ENCODE data around the gene XXYLT1. TPM values are rescaled to one million over a fixed set of nuclear protein-coding genes. Genes with fewer than 3 reads are reported as not detected.

Gene XXYLT1
- polyA plus RNA-seq, 2 of the 4 experiments (the other 2 are of a cell fraction) = 11.9 to 12.0 TPM

GRCh38 chr3:195155570-195156241, 115.3 kb downstream of the XXYLT1 start:
- no peak for FAIRE-seq

DNA sequence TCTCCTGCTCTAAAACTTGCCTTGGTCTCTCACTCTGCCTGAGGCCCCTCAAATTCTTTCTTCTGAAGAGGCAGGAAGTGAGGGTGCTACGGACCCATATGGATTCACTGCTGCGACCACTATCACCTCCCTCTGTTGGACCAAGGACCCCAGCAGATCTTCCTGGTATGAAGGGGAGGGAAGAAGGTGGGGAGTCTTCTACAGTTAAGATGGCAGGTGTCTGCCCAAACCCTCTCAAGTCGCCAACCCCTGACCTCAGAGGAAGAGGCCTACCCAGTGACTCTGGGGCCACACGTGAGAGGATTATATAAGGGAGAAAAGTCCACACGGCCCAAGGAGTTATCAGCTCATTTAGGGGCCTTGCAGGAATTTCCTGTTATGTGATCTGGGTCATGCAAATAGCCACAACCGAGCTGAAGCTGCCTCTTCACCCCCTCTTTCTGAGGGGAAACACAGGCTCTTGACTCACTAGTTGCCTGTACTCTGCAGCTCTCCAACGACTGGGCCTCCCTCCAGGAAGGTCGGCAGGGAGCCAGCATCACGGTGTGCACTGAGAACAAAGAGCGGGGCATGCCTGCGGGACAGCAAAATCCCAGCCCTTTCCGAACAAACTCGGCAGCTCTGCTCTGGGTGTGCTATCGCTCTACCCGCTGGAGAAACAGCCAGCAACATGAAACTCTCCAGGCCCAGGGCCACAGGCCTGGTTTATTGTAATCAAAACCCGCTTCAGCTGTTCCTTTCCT, 116.0 kb downstream of the XXYLT1 start:
- DNase-seq (ENCODE audit: low read depth in 1 of 2, low spot score in 1 of 2) = no peak
- 74% methylated on average over 15 of the region's 16 CpGs for WGBS (ENCODE audit: missing lambda C conversion rate)
- no peak for FAIRE-seq
- Histone ChIP-seq H3K27ac (no peak overlapping the region), H3K4me1 (peaks cover 7% of the 10 kb centered on the region; the same call in 1 of the 3 replicates), H3K4me2 (no peak overlapping the region), H3K9me3 (no peaks in the 10 kb centered on the region), H3K4me3 (no peak overlapping the region)
- ChIA-PET CTCF (interaction anchor here (1.2 kb wide), 1 partner anchor 811 kb away, joined by 3 read pairs; no protein-coding TSS in a partner anchor), POLR2A (no interaction called here)
- no peak for TF ChIP-seq NR3C1 (IDR thresholded peaks at IDR 0.05)
- TF ChIP-seq, protein P1, sequence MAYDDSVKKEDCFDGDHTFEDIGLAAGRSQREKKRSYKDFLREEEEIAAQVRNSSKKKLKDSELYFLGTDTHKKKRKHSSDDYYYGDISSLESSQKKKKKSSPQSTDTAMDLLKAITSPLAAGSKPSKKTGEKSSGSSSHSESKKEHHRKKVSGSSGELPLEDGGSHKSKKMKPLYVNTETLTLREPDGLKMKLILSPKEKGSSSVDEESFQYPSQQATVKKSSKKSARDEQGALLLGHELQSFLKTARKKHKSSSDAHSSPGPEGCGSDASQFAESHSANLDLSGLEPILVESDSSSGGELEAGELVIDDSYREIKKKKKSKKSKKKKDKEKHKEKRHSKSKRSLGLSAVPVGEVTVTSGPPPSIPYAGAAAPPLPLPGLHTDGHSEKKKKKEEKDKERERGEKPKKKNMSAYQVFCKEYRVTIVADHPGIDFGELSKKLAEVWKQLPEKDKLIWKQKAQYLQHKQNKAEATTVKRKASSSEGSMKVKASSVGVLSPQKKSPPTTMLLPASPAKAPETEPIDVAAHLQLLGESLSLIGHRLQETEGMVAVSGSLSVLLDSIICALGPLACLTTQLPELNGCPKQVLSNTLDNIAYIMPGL (CRISPR knock-in tag; IDR thresholded peaks at IDR 0.05; ENCODE audit: borderline replicate concordance) = no peak
- TF ChIP-seq MAX (IDR thresholded peaks at IDR 0.05) = no peak
- no peak for TF ChIP-seq FOSB (CRISPR knock-in tag; IDR thresholded peaks at IDR 0.05)
- TF ChIP-seq SREBF2 (IDR thresholded peaks at IDR 0.05) = no peak
- ATAC-seq = no peak

More at GRCh38 chr3:195155570-195156241, 115.3 kb downstream of the XXYLT1 start:
- Histone ChIP-seq H3K4me3 (no peak overlapping the region), H3K4me1 (peaks cover 7% of the 10 kb centered on the region; the same call in 1 of the 3 replicates), H3K27ac (no peak overlapping the region), H3K4me2 (no peak overlapping the region), H3K9me3 (no peaks in the 10 kb centered on the region)
- ATAC-seq = no peak
- WGBS (ENCODE audit: missing lambda C conversion rate) = 93% methylated on average over 13 of the region's 17 CpGs
- no peak for DNase-seq (ENCODE audit: low read depth in 1 of 2, low spot score in 1 of 2)
- ChIA-PET POLR2A (no interaction called here), CTCF (interaction anchor here (1.2 kb wide), 1 partner anchor 812 kb away, joined by 3 read pairs; no protein-coding TSS in a partner anchor)
- TF ChIP-seq NFE2L2 (conservative IDR thresholded peaks at IDR 0.05; ENCODE audit: low read length) (no peak), SMC3 (IDR thresholded peaks at IDR 0.05) (no peak), ESRRA (IDR thresholded peaks at IDR 0.05; ENCODE audit: borderline replicate concordance, low read length) (no peak), FOSB (CRISPR knock-in tag; IDR thresholded peaks at IDR 0.05) (no peak), MAX (IDR thresholded peaks at IDR 0.05) (no peak), BHLHE40 (IDR thresholded peaks at IDR 0.05; ENCODE audit: low read depth, low read length) (no peak), POLR2AphosphoS2 (conservative IDR thresholded peaks at IDR 0.05; ENCODE audit: low read length) (no peak), ATOH8 (CRISPR knock-in tag; IDR thresholded peaks at IDR 0.05; ENCODE audit: low read depth) (no peak), RARB (CRISPR knock-in tag; IDR thresholded peaks at IDR 0.05) (no peak), SREBF2 (IDR thresholded peaks at IDR 0.05) (no peak)

DNA sequence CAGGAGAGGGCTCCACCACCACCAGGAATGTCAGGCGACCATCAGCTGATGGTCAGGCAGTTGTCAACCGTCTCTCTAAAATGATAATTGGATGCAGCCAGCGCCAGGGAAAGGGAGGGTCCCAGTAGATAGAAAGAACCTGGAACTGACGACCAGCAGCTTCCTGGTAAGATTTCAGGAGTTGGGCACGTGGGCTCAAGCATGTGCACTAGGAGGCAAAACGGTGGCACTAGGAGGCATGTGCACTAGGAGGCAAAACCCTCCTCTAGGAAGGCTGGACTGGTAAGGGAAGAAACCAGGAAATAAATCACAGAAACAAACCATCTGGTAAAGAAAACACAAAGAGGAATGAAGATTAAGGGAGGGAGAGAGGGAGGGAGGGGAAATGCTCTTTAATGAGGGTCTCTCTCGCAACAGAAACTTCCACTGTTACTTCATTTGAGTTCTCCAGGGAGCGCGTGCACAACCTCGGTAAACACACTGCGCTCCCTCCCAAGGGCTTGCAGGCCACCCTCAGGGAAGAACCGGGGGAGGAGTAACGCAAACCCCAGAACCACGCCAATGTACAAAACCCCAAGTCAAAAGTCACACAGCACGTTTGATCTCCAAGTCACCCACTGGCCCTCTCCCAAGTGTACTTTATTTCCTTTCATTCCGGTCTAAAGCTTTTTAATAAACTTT, 116.7 kb downstream of the XXYLT1 start:
- FAIRE-seq (no peak), DNase-seq (ENCODE audit: low read depth in 1 of 2, low spot score in 1 of 2) (no peak), ATAC-seq (no peak)
- H3K4me2 ChIP-seq = no peak overlapping the region
- WGBS (ENCODE audit: missing lambda C conversion rate) = 90% methylated on average over 16 of the region's 16 CpGs
- POLR2A ChIA-PET = no interaction called here
- no peak overlapping the region for H3K27ac ChIP-seq
- no peaks in the 10 kb centered on the region for H3K9me3 ChIP-seq
- H3K4me1 ChIP-seq = peaks cover 7% of the 10 kb centered on the region; the same call in 1 of the 3 replicates
- CTCF ChIA-PET = no interaction called here
- H3K4me3 ChIP-seq = no peak overlapping the region
- no peak for TF ChIP-seq FOSB (CRISPR knock-in tag; IDR thresholded peaks at IDR 0.05)
- no peak for TF ChIP-seq SREBF2 (IDR thresholded peaks at IDR 0.05)
- no peak for TF ChIP-seq E2F6 (IDR thresholded peaks at IDR 0.05; ENCODE audit: borderline replicate concordance, low read depth)
- no peak for TF ChIP-seq CBX8 (IDR thresholded peaks at IDR 0.05)
- TF ChIP-seq TP53 (CRISPR knock-in tag; IDR thresholded peaks at IDR 0.05) = no peak
- no peak for TF ChIP-seq CHD4 (IDR thresholded peaks at IDR 0.05; ENCODE audit: borderline replicate concordance)
- TF ChIP-seq USF2 (IDR thresholded peaks at IDR 0.05) = no peak
- no peak for TF ChIP-seq MAX (IDR thresholded peaks at IDR 0.05)
- TF ChIP-seq, protein P2, sequence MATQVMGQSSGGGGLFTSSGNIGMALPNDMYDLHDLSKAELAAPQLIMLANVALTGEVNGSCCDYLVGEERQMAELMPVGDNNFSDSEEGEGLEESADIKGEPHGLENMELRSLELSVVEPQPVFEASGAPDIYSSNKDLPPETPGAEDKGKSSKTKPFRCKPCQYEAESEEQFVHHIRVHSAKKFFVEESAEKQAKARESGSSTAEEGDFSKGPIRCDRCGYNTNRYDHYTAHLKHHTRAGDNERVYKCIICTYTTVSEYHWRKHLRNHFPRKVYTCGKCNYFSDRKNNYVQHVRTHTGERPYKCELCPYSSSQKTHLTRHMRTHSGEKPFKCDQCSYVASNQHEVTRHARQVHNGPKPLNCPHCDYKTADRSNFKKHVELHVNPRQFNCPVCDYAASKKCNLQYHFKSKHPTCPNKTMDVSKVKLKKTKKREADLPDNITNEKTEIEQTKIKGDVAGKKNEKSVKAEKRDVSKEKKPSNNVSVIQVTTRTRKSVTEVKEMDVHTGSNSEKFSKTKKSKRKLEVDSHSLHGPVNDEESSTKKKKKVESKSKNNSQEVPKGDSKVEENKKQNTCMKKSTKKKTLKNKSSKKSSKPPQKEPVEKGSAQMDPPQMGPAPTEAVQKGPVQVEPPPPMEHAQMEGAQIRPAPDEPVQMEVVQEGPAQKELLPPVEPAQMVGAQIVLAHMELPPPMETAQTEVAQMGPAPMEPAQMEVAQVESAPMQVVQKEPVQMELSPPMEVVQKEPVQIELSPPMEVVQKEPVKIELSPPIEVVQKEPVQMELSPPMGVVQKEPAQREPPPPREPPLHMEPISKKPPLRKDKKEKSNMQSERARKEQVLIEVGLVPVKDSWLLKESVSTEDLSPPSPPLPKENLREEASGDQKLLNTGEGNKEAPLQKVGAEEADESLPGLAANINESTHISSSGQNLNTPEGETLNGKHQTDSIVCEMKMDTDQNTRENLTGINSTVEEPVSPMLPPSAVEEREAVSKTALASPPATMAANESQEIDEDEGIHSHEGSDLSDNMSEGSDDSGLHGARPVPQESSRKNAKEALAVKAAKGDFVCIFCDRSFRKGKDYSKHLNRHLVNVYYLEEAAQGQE (IDR thresholded peaks at IDR 0.05) = no peak
- no peak for TF ChIP-seq CEBPB (IDR thresholded peaks at IDR 0.05)
- TF ChIP-seq ESRRA (IDR thresholded peaks at IDR 0.05; ENCODE audit: borderline replicate concordance, low read length) = no peak
- no peak for TF ChIP-seq KDM5A (IDR thresholded peaks at IDR 0.05)
- no peak for TF ChIP-seq HDAC2 (IDR thresholded peaks at IDR 0.05)

All from A549 (cell line).